Measurements from ENCODE around the gene RGL1. TPM values are rescaled to one million over a fixed set of nuclear protein-coding genes. Genes with fewer than 3 reads are reported as not detected.

RGL1 gene
- total RNA-seq, 1 donor, result 33.2 TPM

DNA sequence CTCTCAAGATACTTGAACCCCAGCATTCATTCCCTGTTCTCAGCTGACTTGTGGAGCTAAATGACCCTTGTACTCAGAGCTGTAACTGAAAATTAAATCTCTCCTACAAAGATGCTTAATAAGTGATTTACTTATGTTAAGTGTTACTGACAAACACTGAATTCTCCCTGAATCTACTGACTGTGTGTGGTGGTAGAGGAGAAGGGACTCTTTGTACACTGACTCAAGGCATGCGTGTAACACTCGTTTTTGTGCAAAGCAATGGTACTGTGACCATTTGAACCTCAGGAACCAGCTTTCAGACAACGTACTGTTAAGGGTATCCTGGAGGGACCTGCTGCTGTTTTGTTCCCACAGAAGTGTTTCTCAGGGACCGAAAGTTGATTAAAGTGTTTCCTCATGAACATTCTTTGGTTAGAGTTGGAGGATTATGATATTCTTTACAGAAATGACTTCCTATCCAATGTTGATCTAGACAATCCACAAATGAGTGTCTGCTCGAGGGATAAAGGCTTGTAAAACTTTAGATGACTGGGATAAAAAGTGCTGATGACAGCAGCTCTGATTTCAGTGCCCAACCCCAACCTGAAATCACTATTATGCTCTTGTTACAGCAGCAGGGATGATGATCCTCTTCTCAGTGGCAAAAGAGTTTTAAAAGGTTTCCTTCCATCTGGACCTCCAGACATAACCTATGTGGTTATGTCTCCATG is 12.8 kb downstream of the RGL1 start:
- TF ChIP-seq, protein P1, sequence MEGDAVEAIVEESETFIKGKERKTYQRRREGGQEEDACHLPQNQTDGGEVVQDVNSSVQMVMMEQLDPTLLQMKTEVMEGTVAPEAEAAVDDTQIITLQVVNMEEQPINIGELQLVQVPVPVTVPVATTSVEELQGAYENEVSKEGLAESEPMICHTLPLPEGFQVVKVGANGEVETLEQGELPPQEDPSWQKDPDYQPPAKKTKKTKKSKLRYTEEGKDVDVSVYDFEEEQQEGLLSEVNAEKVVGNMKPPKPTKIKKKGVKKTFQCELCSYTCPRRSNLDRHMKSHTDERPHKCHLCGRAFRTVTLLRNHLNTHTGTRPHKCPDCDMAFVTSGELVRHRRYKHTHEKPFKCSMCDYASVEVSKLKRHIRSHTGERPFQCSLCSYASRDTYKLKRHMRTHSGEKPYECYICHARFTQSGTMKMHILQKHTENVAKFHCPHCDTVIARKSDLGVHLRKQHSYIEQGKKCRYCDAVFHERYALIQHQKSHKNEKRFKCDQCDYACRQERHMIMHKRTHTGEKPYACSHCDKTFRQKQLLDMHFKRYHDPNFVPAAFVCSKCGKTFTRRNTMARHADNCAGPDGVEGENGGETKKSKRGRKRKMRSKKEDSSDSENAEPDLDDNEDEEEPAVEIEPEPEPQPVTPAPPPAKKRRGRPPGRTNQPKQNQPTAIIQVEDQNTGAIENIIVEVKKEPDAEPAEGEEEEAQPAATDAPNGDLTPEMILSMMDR (IDR thresholded peaks at IDR 0.05; ENCODE audit: insufficient read depth, low read depth, low read length), result no peak

DNA sequence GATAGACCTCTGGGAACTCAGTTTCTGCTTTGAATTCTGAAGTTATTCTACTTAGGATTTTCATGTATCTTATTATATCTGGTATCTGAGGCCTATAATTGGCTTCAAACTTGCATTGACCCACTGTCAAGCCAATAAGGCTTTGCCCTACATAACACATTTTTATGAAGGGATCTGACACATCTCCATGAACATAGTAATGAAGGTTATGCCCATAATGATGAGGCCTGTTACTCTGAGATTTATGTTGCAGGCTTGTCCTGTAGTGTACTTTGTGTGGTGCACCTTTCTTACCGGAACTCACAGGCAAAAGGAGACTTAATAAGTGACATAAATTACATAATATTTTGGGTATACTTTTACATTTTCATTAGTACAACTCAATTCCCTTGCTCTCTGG is 14.1 kb downstream of the RGL1 start:
- DNase-seq (ENCODE audit: low read depth), result no peak
- no peak overlapping the region for H3K4me3 ChIP-seq (ENCODE audit: low read depth, low read length)
- TF ChIP-seq, protein P1 (IDR thresholded peaks at IDR 0.05; ENCODE audit: insufficient read depth, low read depth, low read length), result no peak

More for the DNA sequence above, 12.8 kb downstream of the RGL1 start:
- H3K4me3 ChIP-seq (ENCODE audit: low read depth, low read length), result no peak overlapping the region
- peak; percentile 59 for DNase-seq (ENCODE audit: low read depth)

DNA sequence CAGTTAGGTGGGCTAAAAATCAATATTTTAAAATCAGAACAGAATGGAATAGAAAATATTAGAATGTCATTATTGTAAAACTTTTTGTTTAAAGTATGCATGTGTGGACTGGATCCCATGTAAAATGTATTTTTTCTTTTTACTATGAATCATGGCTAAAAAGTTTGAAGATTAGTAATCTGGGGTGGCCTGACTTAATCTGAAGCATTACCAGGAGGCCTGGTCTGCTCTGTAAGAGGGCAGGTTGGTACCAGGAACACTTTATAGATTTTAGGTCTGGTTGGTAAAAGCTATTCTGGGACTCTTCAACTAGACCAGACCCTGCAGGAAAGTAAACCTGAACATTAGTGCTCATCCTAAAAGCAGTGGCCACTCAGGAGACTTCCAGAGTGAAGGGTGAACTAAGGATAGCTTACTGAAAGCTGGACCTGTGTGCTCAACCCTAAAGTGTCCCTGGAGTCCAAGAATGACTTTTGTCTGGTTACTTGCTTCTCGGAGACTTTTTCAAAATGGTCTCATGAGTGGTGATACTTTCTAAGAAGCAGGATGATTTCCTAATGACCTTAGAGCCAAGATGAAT is 16.5 kb downstream of the RGL1 start:
- H3K4me3 ChIP-seq (ENCODE audit: low read depth, low read length), result no peak overlapping the region
- TF ChIP-seq, protein P1 (IDR thresholded peaks at IDR 0.05; ENCODE audit: insufficient read depth, low read depth, low read length), result no peak
- DNase-seq (ENCODE audit: low read depth), result no peak

DNA sequence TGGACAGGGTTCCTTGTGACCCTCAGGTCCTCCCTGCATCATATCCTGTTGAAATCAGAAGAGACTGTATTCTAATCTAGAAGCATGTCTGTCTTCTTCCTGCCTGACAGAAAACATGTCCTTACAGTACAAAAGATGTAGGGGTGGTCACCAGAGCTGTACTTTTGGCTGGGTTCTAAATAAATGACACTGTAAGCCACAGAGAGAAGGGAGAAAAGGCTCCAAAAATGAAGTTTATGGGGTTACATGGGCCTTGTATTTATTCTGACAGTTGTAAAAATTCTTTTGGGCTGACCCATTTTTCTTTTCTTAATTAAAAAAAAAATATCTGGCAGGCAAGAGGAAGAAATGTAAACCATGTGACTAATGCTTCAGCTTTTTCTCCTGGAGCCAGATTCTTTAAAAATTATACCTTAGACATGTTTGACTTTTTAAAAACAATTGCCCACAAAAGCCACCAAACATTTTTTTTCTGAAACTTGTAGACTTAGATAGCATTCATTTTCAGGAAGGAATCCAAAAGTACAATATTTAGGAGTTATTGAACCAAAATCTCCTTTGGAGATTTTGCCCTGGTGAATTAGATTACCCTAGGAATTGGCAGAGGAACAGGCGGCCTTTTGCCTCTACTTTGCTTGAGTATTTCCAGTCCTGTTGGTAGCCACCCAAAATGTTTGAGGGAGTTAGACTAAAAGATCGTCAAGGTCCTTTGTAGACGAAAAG is 17.1 kb downstream of the RGL1 start:
- no peak overlapping the region for H3K4me3 ChIP-seq (ENCODE audit: low read depth, low read length)
- TF ChIP-seq, protein P1 (IDR thresholded peaks at IDR 0.05; ENCODE audit: insufficient read depth, low read depth, low read length), result no peak
- DNase-seq (ENCODE audit: low read depth), result peak; percentile 70

DNA sequence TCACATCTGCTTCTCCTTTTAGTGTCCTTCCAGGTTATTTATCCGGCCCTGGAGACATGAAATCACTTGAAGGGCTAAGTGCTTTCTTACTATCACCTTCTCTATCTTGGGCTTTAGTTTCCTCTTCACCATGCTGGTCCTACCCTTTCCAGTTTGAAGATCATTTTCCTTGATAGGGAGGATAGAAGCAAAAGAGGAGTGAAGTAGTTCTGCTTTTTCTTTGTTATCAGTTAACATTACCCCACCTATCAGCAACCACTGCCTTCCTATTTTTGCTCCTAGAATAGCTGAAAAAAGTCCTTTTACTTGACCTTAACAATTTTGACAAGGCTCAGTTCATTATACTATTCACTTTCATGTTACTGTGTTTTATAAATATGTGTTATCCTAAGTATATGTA is 19.4 kb downstream of the RGL1 start:
- no peak for DNase-seq (ENCODE audit: low read depth)
- TF ChIP-seq, protein P1 (IDR thresholded peaks at IDR 0.05; ENCODE audit: insufficient read depth, low read depth, low read length), result no peak
- H3K4me3 ChIP-seq (ENCODE audit: low read depth, low read length), result no peak overlapping the region

DNA sequence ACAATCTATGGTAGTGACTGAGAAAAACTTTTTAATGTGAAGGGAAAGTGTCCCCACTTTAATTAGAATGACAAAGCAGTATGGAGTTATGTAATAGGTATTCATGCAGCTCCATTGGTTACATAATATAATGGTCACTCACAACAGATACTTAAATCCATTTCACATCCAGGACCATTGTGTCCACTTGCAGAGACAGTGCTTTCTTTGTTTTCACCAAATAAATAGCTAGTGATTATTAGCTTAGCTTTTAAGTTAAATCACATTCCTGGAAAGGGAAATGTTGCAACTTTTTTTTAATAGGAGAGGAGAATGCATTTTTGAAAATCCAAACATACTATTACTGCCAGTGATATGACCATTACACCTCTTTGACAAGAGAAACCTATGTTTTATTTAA is 22.9 kb downstream of the RGL1 start:
- DNase-seq (ENCODE audit: low read depth), result no peak
- TF ChIP-seq, protein P1 (IDR thresholded peaks at IDR 0.05; ENCODE audit: insufficient read depth, low read depth, low read length), result no peak
- no peak overlapping the region for H3K4me3 ChIP-seq (ENCODE audit: low read depth, low read length)

Data from fibroblast of villous mesenchyme (primary cell).